WTC11 (cell line): ENCODE data around the gene APOBEC3F. TPM values are rescaled to one million over a fixed set of nuclear protein-coding genes. Genes with fewer than 3 reads are reported as not detected.

ENCODE experiments used
- ATAC-seq: fragments of 200-7000 bp; cut with Tn5 transposase; 2 replicates; pipeline ENCODE4 v1.10.0; 2021; ENCODE audit warnings: mild to moderate bottlenecking, moderate library complexity
- CTCF ChIA-PET: fragments of 300-600 bp; sonication (Branson Sonifier 250); formaldehyde crosslinking; loops from one replicate; lab custom pipeline; 2021; ENCODE audit warnings: antibody characterized with exemption; lab: Charles Lee
- POLR2A ChIA-PET: fragments of 350-600 bp; sonication (Branson Sonifier 250); formaldehyde crosslinking; loops from one replicate; lab custom pipeline; 2021; ENCODE audit warnings: antibody characterized with exemption; lab: Charles Lee
- DNase-seq: peaks from one replicate; pipeline ENCODE4 v3.0.0; 2021; ENCODE audit warnings: low spot score
- H3K27ac Mint-ChIP-seq: 2 replicates; pipeline ENCODE4 v1.8.0; 2021; ENCODE audit warnings: mixed read lengths
- H3K27me3 Mint-ChIP-seq: 2 replicates; pipeline ENCODE4 v1.8.0; 2021; ENCODE audit warnings: low read depth, mild to moderate bottlenecking, moderate library complexity, mixed read lengths
- H3K36me3 Mint-ChIP-seq: 2 replicates; pipeline ENCODE4 v1.8.0; 2021; ENCODE audit warnings: mixed read lengths
- H3K4me1 Mint-ChIP-seq: 2 replicates; pipeline ENCODE4 v1.8.0; 2022; ENCODE audit warnings: mixed read lengths
- H3K4me3 Mint-ChIP-seq: 2 replicates; pipeline ENCODE4 v1.8.0; 2021; ENCODE audit warnings: mild to moderate bottlenecking, moderate library complexity, mixed read lengths
- H3K9me3 Mint-ChIP-seq: 2 replicates; pipeline ENCODE4 v1.8.0; 2021; ENCODE audit warnings: mixed read lengths
- ATF2 ChIP-seq: sonication (generic); formaldehyde crosslinking; IDR thresholded peaks from 2 replicates; pipeline ENCODE4 v1.8.1; 2022; ENCODE audit warnings: low read depth, missing genetic modification reagents, borderline replicate concordance
- CDX4 ChIP-seq: fragments of 250-450 bp; sonication (Bioruptor Pico); IDR thresholded peaks from 2 replicates; pipeline ENCODE4 v1.9.0; 2021; ENCODE audit warnings: moderate library complexity, mild to moderate bottlenecking, inconsistent platforms, borderline replicate concordance
- E2F1 ChIP-seq: sonication (generic); formaldehyde crosslinking; IDR thresholded peaks from 2 replicates; pipeline ENCODE4 v1.8.0; 2022; ENCODE audit warnings: mild to moderate bottlenecking, missing genetic modification reagents
- EMX1 ChIP-seq: fragments of 250-450 bp; sonication (Bioruptor Pico); IDR thresholded peaks from 2 replicates; pipeline ENCODE4 v1.8.0; 2021; ENCODE audit warnings: mild to moderate bottlenecking
- GABPB1 ChIP-seq: sonication (generic); formaldehyde crosslinking; IDR thresholded peaks from 2 replicates; pipeline ENCODE4 v1.8.1; 2023; ENCODE audit warnings: mild to moderate bottlenecking, missing genetic modification reagents
- JAZF1 ChIP-seq: fragments of 250-450 bp; sonication (Bioruptor Pico); IDR thresholded peaks from 2 replicates; pipeline ENCODE4 v1.9.0; 2021; ENCODE audit warnings: moderate library complexity, mild to moderate bottlenecking, inconsistent platforms
- MLX ChIP-seq: sonication (generic); formaldehyde crosslinking; IDR thresholded peaks from 2 replicates; pipeline ENCODE4 v1.8.1; 2023; ENCODE audit warnings: mild to moderate bottlenecking, missing genetic modification reagents, moderate library complexity
- NFE2L1 ChIP-seq: sonication (generic); formaldehyde crosslinking; IDR thresholded peaks from 2 replicates; pipeline ENCODE4 v1.8.1; 2023; ENCODE audit warnings: missing genetic modification reagents
- NR1H2 ChIP-seq: sonication (generic); formaldehyde crosslinking; IDR thresholded peaks from 2 replicates; pipeline ENCODE4 v1.9.0; 2021; ENCODE audit warnings: mild to moderate bottlenecking, moderate library complexity, missing genetic modification reagents
- NR2C2 ChIP-seq: sonication (generic); formaldehyde crosslinking; IDR thresholded peaks from 2 replicates; pipeline ENCODE4 v1.8.0; 2022; ENCODE audit warnings: mild to moderate bottlenecking, missing genetic modification reagents
- NR3C1 ChIP-seq: sonication (generic); formaldehyde crosslinking; conservative IDR thresholded peaks from 2 replicates; pipeline ENCODE4 v1.8.1; 2023; ENCODE audit warnings: low read depth, mild to moderate bottlenecking, missing genetic modification reagents
- RELA ChIP-seq: sonication (generic); formaldehyde crosslinking; IDR thresholded peaks from 2 replicates; pipeline ENCODE4 v1.8.1; 2022; ENCODE audit warnings: missing genetic modification reagents, mild to moderate bottlenecking, borderline replicate concordance
- SMAD4 ChIP-seq: sonication (generic); formaldehyde crosslinking; IDR thresholded peaks from 2 replicates; pipeline ENCODE4 v1.8.0; 2022; ENCODE audit warnings: mild to moderate bottlenecking, missing genetic modification reagents
- SOX15 ChIP-seq: fragments of 250-450 bp; sonication (Bioruptor Pico); IDR thresholded peaks from 2 replicates; pipeline ENCODE4 v1.9.0; 2021; ENCODE audit warnings: mild to moderate bottlenecking
- TCF7 ChIP-seq: sonication (generic); formaldehyde crosslinking; IDR thresholded peaks from 2 replicates; pipeline ENCODE4 v1.8.0; 2022; ENCODE audit warnings: mild to moderate bottlenecking, low read depth, missing genetic modification reagents, moderate library complexity
- TEAD1 ChIP-seq: sonication (generic); formaldehyde crosslinking; IDR thresholded peaks from 2 replicates; pipeline ENCODE4 v1.8.0; 2022; ENCODE audit warnings: mild to moderate bottlenecking, missing genetic modification reagents
- TEAD4 ChIP-seq: sonication (generic); formaldehyde crosslinking; IDR thresholded peaks from 2 replicates; pipeline ENCODE4 v1.8.0; 2022; ENCODE audit warnings: mild to moderate bottlenecking, missing genetic modification reagents
- TP53 ChIP-seq: sonication (generic); formaldehyde crosslinking; IDR thresholded peaks from 2 replicates; pipeline ENCODE4 v1.8.1; 2023; ENCODE audit warnings: mild to moderate bottlenecking, missing genetic modification reagents
- ZNF121 ChIP-seq: sonication (generic); formaldehyde crosslinking; IDR thresholded peaks from 2 replicates; pipeline ENCODE4 v1.8.0; 2023; ENCODE audit warnings: missing genetic modification reagents
- ZNF423 ChIP-seq: fragments of 250-450 bp; sonication (Bioruptor Pico); IDR thresholded peaks from 2 replicates; pipeline ENCODE4 v2.1.2; 2022; ENCODE audit warnings: mild to moderate bottlenecking, moderate library complexity
- ZNF512 ChIP-seq: sonication (generic); formaldehyde crosslinking; IDR thresholded peaks from 2 replicates; pipeline ENCODE4 v1.8.1; 2022; ENCODE audit warnings: missing genetic modification reagents, borderline replicate concordance
- ZNF671 ChIP-seq: fragments of 250-450 bp; sonication (Bioruptor Pico); IDR thresholded peaks from 2 replicates; pipeline ENCODE4 v1.8.0; 2021; ENCODE audit warnings: mild to moderate bottlenecking
- ZSCAN18 ChIP-seq: fragments of 250-450 bp; sonication (Bioruptor Pico); IDR thresholded peaks from 2 replicates; pipeline ENCODE4 v2.1.2; 2022; ENCODE audit warnings: mild to moderate bottlenecking, moderate library complexity
- total RNA-seq: library from RNA; stranded (reverse); gene quantifications from 3 replicates; pipeline ENCODE4 v1.2.3, GENCODE V29; 2021
- TF ChIP-seq, protein P1 (sequence below): sonication (generic); formaldehyde crosslinking; IDR thresholded peaks from 2 replicates; pipeline ENCODE4 v1.8.1; 2023; ENCODE audit warnings: mild to moderate bottlenecking, missing genetic modification reagents
- TF ChIP-seq, protein P2 (sequence below): sonication (generic); formaldehyde crosslinking; IDR thresholded peaks from 2 replicates; pipeline ENCODE4 v1.8.0; 2022; ENCODE audit warnings: mild to moderate bottlenecking, missing genetic modification reagents
- TF ChIP-seq, protein P3 (sequence below): sonication (generic); formaldehyde crosslinking; IDR thresholded peaks from 2 replicates; pipeline ENCODE4 v1.8.1; 2023; ENCODE audit warnings: mild to moderate bottlenecking, missing genetic modification reagents, moderate library complexity

Gene APOBEC3F
- total RNA-seq, 1 experiment from 2014 or later = 8.7 TPM

GRCh38 chr22:39087098-39087497 lies 46.4 kb downstream of the APOBEC3F start:
- no peak overlapping the region for H3K4me3 Mint-ChIP-seq
- H3K27ac Mint-ChIP-seq = no peak overlapping the region
- TF ChIP-seq NFE2L1 (CRISPR knock-in tag) = no peak
- no peak for TF ChIP-seq ZNF671 (CRISPR knock-in tag)
- TF ChIP-seq CDX4 (CRISPR knock-in tag) = no peak
- no peak for TF ChIP-seq ZNF423
- TF ChIP-seq NR2C2 (CRISPR knock-in tag) = no peak
- no peak for TF ChIP-seq EMX1 (CRISPR knock-in tag)
- no peak for TF ChIP-seq ZSCAN18 (CRISPR knock-in tag)
- no peak for TF ChIP-seq SOX15 (CRISPR knock-in tag)
- TF ChIP-seq TEAD4 (CRISPR knock-in tag) = no peak
- TF ChIP-seq ZNF121 = no peak
- TF ChIP-seq MLX (CRISPR knock-in tag) = no peak
- TF ChIP-seq TCF7 = no peak
- TF ChIP-seq E2F1 = no peak
- TF ChIP-seq NR1H2 (CRISPR knock-in tag) = no peak
- no peak for TF ChIP-seq GABPB1 (CRISPR knock-in tag)
- TF ChIP-seq, all 79 proteins: peak for 0
- Mint-ChIP-seq H3K4me1 (peaks cover 19% of the 10 kb centered on the region), H3K9me3 (no peaks in the 10 kb centered on the region), H3K27me3 (peaks cover 3% of the 10 kb centered on the region; the same call in 1 of the 2 replicates), H3K36me3 (no peaks in the 10 kb centered on the region)
- DNase-seq (no peak), ATAC-seq (no peak)
- POLR2A ChIA-PET = no interaction called here
- CTCF ChIA-PET = no interaction called here

DNA sequence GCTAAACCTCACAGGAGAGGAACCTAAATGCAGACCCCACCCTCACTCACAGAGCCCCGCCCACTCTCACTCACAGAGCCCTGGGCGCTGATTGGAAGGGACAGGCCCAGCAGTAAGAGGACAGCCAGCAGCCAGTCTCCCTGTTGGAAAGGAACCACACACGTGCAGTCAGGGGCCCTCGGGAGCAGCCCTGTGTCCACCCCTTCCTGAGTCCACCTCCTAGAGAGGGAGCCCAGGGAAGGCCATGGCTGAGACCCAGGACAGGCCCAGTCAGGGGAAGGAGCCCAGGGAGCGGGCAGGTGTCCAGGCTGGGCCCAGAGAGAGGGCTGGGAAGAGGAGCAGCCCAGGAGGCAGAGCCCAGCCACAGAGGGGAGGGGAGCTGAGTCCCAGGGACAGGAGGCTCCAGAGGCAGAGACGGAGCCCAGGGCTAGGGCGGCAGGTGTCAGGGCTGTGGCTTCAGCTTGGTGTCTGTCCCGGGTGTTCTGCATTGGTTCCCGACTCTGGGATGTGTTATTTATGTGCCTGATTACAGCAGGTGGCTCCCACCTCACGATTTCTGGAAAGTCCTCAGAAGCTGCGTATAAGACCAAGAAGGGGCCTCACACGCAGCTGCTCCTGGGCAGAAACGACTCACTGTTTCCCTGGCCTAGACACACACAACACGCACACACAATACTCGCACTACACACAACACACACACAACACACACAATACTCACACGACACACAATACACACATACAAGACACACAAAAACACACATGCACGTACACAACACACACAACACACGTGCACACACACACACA lies 47.4 kb downstream of the APOBEC3F start:
- DNase-seq (peak; percentile 68), ATAC-seq (peak; percentile 89)
- H3K27me3 Mint-ChIP-seq = peaks cover 3% of the 10 kb centered on the region; the same call in 1 of the 2 replicates
- H3K4me3 Mint-ChIP-seq = no peak overlapping the region
- POLR2A ChIA-PET = no interaction called here
- H3K9me3 Mint-ChIP-seq = no peaks in the 10 kb centered on the region
- H3K4me1 Mint-ChIP-seq = peaks cover 17% of the 10 kb centered on the region
- H3K36me3 Mint-ChIP-seq = no peaks in the 10 kb centered on the region
- CTCF ChIA-PET = interaction anchor here (0.8 to 0.9 kb wide), 2 partner anchors 40 to 319 kb away, joined by 3 to 4 read pairs; no protein-coding TSS in a partner anchor
- H3K27ac Mint-ChIP-seq = peak overlapping the region; percentile 48
- no peak for TF ChIP-seq EMX1 (CRISPR knock-in tag)
- TF ChIP-seq ZNF671 (CRISPR knock-in tag) = no peak
- TF ChIP-seq, protein P1, sequence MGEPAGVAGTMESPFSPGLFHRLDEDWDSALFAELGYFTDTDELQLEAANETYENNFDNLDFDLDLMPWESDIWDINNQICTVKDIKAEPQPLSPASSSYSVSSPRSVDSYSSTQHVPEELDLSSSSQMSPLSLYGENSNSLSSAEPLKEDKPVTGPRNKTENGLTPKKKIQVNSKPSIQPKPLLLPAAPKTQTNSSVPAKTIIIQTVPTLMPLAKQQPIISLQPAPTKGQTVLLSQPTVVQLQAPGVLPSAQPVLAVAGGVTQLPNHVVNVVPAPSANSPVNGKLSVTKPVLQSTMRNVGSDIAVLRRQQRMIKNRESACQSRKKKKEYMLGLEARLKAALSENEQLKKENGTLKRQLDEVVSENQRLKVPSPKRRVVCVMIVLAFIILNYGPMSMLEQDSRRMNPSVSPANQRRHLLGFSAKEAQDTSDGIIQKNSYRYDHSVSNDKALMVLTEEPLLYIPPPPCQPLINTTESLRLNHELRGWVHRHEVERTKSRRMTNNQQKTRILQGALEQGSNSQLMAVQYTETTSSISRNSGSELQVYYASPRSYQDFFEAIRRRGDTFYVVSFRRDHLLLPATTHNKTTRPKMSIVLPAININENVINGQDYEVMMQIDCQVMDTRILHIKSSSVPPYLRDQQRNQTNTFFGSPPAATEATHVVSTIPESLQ (CRISPR knock-in tag) = no peak
- TF ChIP-seq SMAD4 (CRISPR knock-in tag) = no peak
- TF ChIP-seq, protein P2, sequence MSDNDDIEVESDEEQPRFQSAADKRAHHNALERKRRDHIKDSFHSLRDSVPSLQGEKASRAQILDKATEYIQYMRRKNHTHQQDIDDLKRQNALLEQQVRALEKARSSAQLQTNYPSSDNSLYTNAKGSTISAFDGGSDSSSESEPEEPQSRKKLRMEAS = peak; percentile 61; the same call in 1 of the 2 replicates
- TF ChIP-seq ZNF512 (CRISPR knock-in tag) = no peak
- no peak for TF ChIP-seq TEAD1
- TF ChIP-seq, protein P3, sequence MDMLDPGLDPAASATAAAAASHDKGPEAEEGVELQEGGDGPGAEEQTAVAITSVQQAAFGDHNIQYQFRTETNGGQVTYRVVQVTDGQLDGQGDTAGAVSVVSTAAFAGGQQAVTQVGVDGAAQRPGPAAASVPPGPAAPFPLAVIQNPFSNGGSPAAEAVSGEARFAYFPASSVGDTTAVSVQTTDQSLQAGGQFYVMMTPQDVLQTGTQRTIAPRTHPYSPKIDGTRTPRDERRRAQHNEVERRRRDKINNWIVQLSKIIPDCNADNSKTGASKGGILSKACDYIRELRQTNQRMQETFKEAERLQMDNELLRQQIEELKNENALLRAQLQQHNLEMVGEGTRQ = peak; percentile 28; the same call in 1 of the 2 replicates
- no peak for TF ChIP-seq RELA (CRISPR knock-in tag)
- no peak for TF ChIP-seq JAZF1 (CRISPR knock-in tag)
- no peak for TF ChIP-seq ZNF423
- TF ChIP-seq TP53 (CRISPR knock-in tag) = no peak
- TF ChIP-seq ATF2 (CRISPR knock-in tag) = no peak
- no peak for TF ChIP-seq NR3C1 (CRISPR knock-in tag)
